ENCODE data around the gene SMCO1. TPM values are rescaled to one million over a fixed set of nuclear protein-coding genes. Genes with fewer than 3 reads are reported as not detected.
A peak's percentile ranks its signal among the peaks of the same experiment; 100 is the strongest.
"Not testable (repeated sequence)": the region's sequence is repeated elsewhere in the genome, so short reads cannot be mapped to it uniquely, and the experiment has no call there.

The SMCO1 gene, protein sequence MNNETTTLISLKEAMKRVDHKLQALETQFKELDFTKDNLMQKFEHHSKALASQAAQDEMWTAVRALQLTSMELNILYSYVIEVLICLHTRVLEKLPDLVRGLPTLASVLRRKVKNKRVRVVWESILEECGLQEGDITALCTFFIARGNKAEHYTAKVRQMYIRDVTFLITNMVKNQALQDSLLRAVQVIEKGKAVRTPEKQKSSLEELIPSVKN
- not detected for polyA plus RNA-seq (ENCODE audit: insufficient read length in 3 of 3)
- long read RNA-seq, donor 1, result 0 reads
- long read RNA-seq, donor 2, result 0 reads
- long read RNA-seq, donor 3, result 0 reads
- long read RNA-seq, donor 4, result 0 reads
- long read RNA-seq, donor 5, result 0 reads
- long read RNA-seq, donor 6, result 0 reads
- long read RNA-seq, donor 7, result 0 reads
- long read RNA-seq, donor 8, result 0 reads
- long read RNA-seq, donor 9, result 0 reads
- long read RNA-seq, donor 10, result 0 reads
- long read RNA-seq, donor 11, result 0 reads
- long read RNA-seq, donor 12, result 0 reads
- long read RNA-seq, donor 13, result 0 reads
- long read RNA-seq, donor 14, result 0 reads
- long read RNA-seq, donor 15, result 0 reads
- long read RNA-seq, donor 16, partial matches to known transcripts, result 0 of 1 reads
- long read RNA-seq, donor 16, other reads (novel, unspliced or antisense), result 0 of 1 reads

DNA sequence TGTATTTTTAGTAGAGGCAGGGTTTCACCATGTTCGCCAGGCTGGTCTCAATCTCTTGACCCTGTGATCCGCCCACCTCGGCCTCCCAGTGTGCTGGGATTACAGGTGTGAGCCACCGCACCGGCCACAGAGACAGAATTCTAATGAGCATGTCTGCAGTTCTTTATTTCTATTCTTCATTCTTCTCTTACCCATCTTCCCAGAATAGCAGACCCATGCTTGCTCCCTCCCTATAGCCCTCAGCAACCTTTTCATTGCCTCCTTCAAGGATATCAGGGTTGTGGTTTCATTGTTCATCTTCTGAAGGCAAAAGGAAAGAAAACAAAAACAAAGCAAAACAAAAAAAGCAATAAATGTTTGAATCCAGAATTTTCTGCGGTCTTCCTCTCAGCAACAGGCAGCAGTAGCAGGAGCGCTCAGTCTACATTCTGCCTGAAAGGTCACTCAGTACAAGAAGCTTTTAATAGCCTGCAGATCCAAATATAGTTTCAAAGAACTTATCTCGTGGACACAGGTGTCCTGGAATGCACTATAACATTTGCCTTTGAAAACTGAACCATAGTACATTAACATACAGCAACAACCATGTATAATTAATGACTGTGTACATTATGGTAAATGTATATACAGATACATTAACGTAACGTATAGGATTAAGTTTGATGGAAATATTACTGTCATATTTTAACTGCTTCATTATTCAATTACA is at the start of gene SMCO1:
Gene SMCO1, minus strand, starts transcription at position 434 of the 709 bp plus-strand sequence. Its CDS starts 137 bp downstream, at position 297.
- no peak for DNase-seq (ENCODE audit: extremely low read depth in 1 of 11, low read depth in 9 of 11, low spot score in 4 of 11)

DNA sequence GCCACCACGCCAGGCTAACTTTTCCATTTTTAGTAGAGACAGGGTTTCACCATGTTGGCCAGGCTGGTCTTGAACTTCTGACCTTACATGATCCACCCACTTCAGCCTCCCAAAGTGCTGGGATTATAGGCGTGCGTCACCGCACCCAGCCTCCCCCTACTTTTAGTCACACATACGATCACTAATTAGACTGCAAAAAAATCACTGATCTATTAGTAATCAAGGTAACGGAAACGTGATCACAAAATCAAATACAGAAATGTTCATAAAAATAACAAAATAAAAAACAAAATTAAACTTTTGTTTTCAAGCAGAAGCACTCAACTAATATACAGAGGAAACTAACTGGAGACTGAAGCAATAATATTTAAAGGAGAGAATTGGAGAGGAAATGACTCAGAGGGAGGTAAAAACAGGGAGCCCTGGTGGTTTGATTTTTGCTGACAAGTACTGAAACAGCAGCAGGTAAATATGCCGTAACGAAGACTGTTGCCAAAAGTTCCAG is 48.6 kb upstream of the SMCO1 start:
- DNase-seq (ENCODE audit: extremely low read depth in 1 of 11, low read depth in 9 of 11, low spot score in 4 of 11), result no peak

DNA sequence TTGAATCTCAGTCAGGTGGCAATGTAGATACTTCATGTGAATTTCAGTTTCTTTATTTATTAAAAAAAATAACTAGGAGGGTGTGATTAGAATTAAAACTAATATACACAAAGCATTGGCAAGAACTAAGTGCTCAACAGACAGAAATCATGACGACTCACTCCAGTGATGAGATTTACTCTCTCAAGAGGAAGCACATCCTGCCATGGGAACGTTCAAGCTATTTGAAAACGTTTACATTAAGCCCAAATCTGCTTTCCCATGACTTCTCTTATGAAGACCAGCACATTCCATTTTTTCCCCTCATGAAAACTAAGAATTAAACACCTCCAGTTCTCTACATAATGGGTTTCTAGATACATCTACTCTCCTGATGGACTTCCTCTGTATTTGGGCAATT is 44.7 kb upstream of the SMCO1 start:
- DNase-seq (ENCODE audit: extremely low read depth in 1 of 11, low read depth in 9 of 11, low spot score in 4 of 11), result no peak

DNA sequence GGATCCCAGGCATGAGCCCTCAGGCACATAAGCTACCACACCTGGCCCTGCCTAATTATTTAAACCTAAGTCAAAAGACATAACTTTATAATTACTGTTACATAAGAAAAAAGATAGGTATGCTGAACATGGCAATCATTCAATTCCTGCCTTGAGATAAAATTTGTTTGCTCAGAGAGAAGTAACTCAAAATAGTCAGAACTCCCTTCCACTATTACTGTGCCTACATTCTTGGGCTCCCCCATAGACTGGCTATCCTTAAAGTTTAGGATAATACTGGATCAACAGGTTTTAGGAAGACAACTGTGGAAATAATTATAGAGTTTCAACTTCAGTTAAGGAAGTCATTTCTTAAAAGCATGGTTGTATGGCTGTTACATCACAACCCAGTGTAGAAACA is 43.3 kb upstream of the SMCO1 start:
- no peak for DNase-seq (ENCODE audit: extremely low read depth in 1 of 11, low read depth in 9 of 11, low spot score in 4 of 11)

DNA sequence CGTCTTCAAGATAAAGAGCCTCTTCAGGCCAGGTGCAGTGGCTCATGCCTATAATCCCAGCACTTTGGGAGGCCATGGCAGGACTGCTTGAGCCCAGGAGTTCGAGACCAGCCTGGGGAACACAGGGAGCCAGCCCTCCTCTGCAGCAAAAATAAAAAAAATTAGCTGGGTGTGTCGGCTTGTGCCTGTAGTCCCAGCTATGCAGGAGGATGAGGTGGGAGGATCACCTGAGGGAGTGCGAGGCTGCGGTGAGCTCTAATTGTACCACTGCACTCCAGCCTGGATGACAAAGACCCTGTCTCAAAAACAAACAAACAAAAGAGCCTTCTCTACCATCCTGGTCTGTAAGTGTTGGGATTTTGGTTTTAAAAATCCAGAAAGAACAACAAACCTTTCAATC is 42.1 kb upstream of the SMCO1 start:
- no peak for DNase-seq (ENCODE audit: extremely low read depth in 1 of 11, low read depth in 9 of 11, low spot score in 4 of 11)

DNA sequence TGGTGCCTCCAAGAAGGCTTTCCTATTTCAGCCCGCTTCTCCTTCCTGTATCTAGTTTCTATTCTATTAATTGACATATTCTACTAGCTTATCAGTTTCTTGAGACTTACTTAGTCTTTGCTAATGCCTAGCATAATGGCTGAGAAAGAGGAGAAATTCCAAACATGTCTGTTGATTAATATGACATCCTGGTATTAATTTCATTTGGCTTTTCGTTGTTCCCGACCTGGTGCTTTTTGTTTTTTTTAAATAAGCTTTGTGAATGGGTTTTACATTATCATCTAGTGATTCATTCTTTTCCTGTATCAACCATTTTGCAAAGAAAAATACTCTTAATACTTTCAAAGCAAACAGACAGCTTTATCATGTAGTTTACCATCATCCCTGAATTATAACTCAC is 40.1 kb upstream of the SMCO1 start:
- no peak for DNase-seq (ENCODE audit: extremely low read depth in 1 of 11, low read depth in 9 of 11, low spot score in 4 of 11)

DNA sequence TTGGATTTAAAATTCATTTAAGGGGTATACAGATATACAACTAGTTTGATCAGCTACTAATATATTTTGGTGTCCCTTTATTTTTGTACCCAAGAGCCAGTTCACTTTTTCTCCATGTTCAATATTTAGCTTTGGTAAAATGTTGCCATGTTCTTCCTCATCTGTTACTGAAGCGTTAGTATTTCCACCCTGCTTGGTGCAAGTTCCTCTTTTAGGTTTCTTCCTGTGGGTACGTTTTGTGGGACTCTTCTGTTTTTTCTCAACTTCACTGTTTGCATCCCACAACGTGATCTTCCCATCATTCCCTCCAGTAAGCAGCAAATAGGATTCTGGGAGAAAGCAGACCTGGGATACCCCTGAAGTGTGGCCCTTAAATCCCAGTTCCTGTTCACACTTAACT is 39.1 kb upstream of the SMCO1 start:
- DNase-seq (ENCODE audit: extremely low read depth in 1 of 11, low read depth in 9 of 11, low spot score in 4 of 11), result no peak

DNA sequence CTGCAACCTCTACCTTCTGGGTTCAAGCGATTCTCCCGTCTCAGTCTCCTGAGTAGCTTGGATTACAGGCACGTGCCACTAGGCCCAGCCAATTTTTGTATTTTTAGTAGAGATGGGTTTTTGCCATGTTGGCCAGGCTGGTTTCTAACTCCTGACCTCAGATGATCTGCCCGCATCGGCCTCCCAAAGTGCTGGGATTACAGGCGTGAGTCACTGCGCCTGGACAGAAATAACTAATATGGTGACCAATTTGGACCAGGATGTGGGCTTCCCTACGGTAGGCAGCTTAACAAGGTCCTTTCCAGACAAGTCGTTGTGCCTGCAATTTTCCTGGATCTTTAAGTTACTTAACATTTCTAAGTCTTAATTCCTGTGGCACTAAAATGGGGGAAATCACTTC is 38.4 kb upstream of the SMCO1 start:
- DNase-seq (ENCODE audit: extremely low read depth in 1 of 11, low read depth in 9 of 11, low spot score in 4 of 11), result no peak

DNA sequence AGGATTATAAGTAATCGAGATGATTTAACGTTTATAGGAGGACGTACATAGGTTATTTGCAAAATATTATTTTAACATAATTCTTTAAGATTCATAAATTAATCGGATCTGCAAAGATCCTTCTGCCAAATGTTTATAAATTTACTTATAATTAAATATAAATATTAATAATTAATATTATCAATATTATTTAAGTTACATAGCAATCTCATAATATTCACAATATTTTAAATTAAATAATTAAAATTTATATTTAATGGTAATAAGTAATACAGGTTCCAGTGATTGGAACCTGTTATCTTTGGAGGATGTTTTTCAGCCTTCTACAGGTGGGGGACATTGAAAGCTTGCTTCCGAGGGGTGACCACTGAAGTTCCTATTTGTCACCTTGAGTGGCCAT is 37.1 kb upstream of the SMCO1 start:
- DNase-seq (ENCODE audit: extremely low read depth in 1 of 11, low read depth in 9 of 11, low spot score in 4 of 11), result no peak

DNA sequence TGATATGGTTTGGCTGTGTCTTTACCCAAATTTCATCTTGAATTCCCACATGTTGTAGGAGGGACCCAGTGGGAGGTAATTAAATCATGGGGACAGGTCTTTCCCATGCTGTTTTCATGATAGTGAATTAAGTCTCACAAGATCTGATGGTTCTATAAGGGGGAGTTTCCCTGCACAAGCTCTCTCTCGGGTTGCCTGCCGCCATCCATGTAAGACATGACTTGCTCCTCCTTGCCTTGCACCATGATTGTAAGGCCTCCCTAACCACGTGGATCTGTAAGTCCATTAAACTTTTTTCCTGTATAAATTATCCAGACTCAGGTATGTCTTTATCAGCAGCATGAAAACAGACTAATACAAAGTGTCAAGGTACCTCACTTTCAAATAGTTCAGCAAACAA is 35.0 kb upstream of the SMCO1 start:
- not testable (repeated sequence) for DNase-seq (ENCODE audit: extremely low read depth in 1 of 11, low read depth in 9 of 11, low spot score in 4 of 11)

DNA sequence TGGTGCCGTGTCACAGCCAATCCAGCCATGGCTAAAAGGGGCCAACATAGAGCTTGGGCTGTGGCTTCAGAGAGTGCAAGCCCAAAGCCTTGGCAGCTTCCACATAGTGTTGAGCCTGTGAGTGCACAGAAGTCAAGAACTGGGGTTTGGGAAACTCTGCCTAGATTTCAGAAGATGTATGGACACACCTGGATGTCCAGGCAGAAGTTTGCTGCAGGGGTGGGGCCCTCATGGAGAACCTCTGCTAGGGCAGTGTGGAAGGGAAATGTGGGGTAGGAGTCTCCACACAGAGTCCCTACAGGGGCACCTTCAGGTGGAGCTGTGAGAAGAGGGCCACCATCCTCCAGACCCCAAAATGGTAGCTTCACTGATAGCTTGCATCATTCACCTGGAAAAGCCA is 34.2 kb upstream of the SMCO1 start:
- DNase-seq (ENCODE audit: extremely low read depth in 1 of 11, low read depth in 9 of 11, low spot score in 4 of 11), result not testable (repeated sequence)

DNA sequence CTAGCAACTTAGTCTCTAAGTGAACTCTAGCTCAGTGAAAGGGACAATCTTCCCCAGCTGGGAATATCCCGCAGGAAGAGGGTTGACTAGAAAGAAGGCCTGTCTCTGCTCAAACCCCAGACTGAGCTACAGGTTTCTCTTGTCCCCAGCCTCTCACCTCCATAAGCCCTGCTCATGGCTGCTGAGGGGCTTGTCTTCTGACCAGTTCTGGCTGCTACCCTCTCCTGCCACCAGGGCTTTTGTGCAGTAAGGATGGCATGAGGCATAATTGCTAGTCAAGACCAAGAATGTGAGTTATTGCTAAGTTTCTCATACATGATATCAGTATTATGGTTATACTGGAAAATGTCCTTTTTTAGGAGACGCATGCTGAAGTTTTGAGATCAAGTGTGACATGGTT is 31.9 kb upstream of the SMCO1 start:
- no peak for DNase-seq (ENCODE audit: extremely low read depth in 1 of 11, low read depth in 9 of 11, low spot score in 4 of 11)

DNA sequence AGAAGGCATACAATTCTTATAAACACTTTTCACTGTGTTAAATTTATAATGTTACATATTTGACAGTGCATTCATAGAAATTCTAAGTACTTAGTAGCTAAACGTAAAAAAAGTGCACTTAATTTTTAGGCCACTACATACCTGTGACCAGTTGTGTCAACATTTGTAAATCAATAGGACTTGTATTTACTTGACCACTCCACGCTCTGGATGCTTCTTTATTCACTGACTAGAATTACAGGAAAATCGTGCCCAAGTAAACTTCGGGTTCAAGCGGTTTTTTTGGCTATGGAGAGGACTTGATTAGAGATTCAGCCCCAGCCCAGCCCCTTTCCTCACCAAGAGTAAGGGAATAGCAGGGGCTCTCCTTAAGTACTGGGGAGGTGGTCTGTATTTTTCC is 31.4 kb upstream of the SMCO1 start:
- no peak for DNase-seq (ENCODE audit: extremely low read depth in 1 of 11, low read depth in 9 of 11, low spot score in 4 of 11)

DNA sequence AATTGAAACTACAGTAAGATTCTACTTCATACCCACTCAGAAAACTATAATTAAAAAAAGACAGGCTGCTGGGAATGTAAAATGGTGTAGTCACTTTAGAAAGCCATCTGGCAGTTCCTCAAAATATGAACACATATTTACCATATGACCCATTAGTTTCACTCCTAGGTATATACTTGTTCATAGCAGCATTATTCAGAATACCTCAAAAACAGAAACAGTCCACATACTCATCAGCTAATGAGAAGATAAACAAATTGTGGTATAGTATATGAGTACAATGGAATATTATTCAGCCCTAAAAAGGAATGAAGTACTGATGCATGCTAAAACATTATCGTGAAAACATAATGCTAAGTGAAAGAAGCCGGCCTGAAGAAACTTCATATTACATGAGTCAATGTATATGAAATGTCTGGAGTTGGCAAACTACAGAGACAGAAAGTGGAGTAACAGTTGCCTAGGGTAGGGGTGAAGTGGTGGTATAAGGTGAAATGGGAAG is 29.4 kb upstream of the SMCO1 start:
- no peak for DNase-seq (ENCODE audit: extremely low read depth in 1 of 11, low read depth in 9 of 11, low spot score in 4 of 11)

DNA sequence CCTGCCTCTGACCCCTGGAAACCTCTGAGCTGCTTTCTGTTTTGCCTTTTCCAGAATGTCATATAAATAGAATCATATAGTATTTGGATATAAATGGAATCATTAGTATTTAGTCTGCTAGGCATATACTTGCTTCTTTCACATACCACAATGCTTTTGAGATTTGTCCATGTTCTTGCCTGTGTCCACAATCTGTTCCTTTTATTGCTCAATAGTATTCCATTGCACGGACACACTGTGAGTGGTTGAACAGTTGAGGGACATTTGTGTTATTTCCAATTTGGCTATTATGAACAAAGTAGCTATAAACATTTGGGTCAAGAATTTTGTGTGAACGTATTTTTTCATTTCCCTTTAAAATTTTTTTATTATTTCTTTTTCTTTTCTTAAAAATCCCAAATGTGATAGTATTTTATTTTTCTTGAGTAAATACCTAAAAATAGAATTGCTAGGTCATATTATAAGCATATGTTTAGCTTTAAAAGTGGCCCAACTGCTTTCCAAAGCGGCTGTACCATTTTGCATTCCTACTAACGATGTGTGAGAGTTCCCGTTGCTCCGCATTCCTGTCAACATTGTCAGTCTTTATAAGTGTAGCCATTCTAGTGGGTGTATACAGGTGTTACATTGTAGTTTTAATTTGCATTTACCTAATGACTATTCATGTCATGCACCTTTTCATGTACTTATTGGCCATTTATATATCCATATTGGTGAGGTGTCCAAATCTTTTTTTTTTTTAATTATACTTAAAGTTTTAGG is 26.7 kb upstream of the SMCO1 start:
- DNase-seq (ENCODE audit: extremely low read depth in 1 of 11, low read depth in 9 of 11, low spot score in 4 of 11), result no peak

DNA sequence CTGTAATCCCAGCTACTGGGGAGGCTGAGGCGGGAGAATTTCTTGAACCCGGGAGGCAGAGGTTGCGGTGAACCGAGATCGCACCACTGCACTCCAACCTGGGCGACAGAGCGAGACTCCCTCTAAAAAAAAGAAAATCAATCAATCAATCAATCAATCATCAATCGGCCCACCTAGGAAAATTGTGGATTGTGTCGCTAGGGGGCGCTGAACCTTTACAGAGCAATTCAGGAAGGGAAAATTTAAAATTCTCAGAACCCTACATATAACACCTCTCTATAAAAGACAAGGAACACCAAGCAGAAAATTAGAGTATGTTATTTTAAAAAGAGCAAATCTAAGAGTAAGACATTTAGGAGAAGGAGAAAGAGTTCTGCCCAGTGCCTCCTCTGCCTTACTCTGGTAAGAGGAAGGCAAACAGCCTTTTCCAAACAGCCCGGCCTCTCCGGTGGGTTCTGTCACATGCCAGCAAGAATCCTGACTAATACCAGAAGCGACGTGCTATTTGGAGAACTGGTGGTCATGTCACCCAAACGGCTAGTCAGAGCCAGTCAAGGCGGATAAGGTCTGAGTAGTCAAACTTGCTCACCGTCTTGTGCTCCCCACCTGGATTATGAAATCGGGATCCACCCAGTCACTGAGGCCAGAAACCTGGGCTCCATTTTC is 22.3 kb upstream of the SMCO1 start:
- peak in 1 of 11 donors; percentile 5 for DNase-seq (ENCODE audit: extremely low read depth in 1 of 11, low read depth in 9 of 11, low spot score in 4 of 11)

DNA sequence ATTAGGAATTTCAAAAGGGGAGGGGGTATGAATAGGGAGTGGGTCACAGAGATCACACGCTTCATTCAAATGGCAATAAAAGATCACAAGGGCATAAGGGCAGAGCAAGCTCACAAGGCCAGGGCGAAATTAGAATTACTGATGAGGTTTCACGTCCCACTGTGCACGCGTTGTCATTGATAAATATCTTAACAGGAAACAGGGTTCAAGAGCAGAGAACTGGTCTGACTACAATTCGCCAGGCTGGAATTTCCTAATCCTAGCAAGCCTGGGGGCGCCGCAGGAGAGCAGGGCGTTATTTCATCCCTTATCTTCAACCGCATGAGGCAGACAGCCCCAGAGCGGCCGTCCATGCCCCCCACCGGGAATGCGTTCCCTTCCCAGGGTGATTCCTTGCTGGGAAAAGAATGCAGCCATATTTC is 18.1 kb upstream of the SMCO1 start:
- no peak for DNase-seq (ENCODE audit: extremely low read depth in 1 of 11, low read depth in 9 of 11, low spot score in 4 of 11)

DNA sequence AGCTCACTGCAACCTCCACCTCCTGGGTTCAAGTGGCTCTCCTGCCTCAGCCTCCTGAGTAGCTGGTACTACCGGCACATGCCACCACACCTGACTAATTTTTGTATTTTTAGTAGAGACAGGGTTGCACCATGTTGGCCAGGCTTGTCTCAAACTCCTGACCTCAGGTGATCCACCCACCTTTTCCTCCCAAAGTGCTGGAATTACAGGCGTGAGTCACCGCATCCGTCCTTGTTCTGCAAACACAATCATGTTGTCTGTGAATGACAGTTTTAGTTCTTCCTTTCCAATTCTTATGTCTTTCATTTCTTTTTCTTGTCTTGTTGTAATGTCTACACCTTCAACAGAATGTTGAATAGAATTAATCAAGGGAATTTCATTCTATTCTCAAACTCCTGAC is 16.3 kb upstream of the SMCO1 start:
- DNase-seq (ENCODE audit: extremely low read depth in 1 of 11, low read depth in 9 of 11, low spot score in 4 of 11), result no peak
